Activated CD4-positive, alpha-beta T cell treated with anti-CD3 and anti-CD28 coated beads for 4 hours (primary cell): ENCODE data around the gene OSBPL6.

Experiments
- DNase-seq, 2 donors: peaks; one replicate each; pipeline ENCODE4 v3.0.0-alpha.2; 2020

OSBPL6 gene

DNA sequence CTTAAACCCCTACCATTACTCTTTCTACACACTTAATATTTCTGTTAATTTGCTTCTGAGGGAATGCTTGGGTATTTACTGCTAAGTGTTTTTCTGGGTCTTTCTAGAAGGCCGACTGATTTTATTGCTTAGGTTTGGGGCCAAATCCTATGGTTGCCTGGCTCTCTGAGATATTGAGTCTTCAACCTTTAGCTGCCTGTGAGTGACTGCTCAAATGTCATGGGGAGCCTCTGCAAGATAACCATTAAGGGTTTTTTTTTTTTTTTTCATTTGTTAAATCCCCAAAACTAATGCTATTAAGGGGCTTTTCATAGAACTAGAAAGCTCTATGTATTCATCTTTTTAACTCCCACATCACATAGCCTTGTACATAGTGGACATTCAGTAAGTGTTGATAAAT is 5.0 kb downstream of the OSBPL6 start:
- no peak for DNase-seq

DNA sequence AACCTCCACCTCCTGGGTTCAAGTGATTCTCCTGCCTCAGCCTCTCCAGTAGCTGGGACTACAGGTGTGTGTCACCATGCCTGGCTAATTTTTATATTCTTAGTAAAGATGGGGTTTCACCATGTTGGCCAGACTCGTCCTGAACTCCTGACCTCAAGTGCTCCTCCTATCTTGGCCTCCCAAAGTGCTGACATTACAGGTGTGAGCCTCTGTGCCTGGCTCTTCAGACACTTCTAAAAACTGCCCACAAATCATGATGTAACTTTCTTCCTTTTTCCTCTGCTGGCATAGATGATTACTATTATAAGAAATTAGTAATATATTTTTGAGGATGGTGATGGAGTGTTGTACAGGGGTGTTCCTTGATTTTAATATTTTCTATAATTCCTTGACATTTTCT is 6.0 kb downstream of the OSBPL6 start:
- no peak for DNase-seq

DNA sequence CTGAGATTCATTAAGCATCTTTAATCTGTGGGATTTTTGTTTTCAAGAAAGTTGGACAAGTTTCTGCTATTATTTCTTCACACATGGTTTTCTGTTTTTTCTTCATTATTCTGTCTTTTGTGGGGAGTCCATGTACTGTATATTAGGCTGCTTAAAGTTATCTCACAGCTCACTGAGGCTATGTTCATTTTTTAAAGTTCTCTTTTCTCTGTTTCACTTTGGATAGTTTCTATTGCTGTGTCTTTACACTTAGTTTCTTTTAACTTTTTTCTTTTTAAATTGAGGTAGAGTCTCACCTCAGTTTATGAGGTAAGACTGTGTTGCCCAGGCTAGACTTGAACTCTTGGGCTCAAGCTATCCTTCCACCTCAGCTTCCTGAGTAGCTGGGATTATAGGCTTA is 8.6 kb downstream of the OSBPL6 start:
- no peak for DNase-seq

DNA sequence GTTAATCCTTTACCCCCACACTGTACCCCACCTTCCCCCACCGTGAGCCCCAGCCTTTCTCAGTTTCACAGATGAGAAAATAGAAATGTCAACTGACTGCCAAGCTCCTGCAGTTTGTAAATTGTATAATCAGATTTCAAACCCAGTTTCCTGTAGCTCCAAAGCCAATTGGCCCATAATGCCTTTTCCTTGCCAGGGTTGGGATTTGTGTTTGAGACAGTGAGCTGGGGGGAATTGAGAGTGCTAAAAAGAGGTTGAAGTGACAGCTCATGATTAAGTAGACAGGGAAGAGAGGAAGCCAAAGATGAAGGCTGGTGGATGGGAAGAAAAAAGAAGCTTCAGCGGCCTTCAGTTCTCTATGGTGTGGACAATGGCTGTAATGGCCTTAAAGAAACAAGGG is 10.7 kb downstream of the OSBPL6 start:
- DNase-seq = no peak

DNA sequence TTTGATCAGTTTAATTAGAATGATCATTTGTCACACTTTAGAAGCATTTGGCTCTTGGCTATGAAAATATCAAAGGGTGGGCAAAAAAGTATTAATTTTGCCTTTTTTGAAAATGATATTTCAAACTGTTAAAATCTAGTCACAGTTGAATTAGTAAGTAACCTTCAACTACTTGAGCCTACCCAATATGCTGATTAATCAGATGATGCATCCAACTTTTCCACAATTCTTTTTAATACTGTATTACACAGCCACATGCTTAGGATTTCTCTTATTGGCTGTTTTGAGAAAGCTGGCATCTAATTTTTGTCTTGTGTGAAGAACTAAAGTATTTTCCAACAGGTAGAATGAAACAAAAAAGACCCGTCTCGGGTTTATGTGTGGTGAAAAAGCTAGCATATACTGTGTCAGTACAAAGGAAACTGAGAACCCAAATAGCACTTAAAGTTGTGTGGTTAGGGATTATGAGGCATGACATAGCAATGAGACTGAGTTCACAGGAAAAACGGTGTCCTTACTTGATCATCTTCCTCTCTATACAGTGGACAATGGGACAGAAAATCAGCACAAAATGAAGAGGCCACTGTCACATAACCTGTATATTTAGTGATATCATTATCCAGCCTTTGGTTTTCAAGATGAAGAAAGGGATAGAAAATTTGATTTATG is 11.7 kb downstream of the OSBPL6 start:
- no peak for DNase-seq

DNA sequence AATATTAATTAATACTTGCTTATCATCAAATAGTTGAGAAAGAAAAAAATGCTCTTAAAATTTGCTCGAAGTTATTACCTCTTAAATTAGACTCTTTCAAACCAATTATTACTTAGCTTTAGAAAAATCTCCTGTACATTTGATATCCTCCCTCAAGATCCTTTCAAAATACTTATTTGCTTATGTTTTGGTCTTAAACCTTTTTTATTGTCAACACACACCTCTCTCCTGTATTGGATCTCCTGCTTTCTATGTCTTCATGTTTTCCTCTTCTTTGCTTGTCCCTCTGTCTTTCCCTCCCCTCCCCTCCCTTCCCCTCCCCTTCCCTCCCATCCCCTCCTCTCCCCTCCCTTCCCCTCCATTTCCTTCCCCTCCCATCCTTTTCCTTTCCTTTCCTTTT is 14.0 kb downstream of the OSBPL6 start:
- DNase-seq = no peak

DNA sequence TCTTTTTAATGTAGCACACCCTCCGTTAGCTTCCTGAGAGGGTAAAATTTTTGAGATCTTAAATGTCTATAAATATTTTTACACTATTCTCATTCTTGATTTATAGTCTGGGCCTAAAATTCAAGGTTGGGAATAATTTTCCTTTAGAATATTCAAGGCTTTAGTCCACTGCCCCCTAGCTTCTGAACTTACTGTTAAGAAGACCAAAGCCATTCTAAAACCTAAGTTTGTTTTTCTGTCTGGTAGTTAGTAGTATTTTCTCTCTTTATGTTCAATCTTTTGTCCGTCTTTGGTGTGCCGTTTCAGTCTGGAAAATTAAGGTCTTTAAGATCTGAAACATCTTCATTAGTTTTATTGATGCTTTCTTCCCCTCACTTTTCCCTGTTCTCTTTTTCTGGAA is 14.5 kb downstream of the OSBPL6 start:
- no peak for DNase-seq

DNA sequence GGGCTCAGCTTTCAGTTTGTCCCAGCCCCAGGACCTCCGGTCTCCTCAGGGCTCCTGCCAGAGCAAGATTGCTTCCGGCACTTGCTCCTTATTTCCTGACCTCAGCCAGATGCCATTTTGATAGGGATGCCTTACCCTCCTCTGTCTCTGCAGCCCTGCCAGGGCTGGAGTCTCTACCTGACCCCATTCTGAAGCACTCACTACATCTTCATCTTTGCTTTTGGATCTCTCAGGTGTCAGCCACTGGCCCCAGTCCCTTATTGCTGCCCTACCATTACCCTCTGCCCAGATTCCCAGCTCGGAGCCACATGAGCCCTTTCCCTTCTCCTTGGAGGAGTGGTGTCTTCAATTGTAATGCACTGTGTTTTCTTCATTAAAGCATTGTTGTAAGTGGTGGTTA is 17.1 kb downstream of the OSBPL6 start:
- DNase-seq = no peak

DNA sequence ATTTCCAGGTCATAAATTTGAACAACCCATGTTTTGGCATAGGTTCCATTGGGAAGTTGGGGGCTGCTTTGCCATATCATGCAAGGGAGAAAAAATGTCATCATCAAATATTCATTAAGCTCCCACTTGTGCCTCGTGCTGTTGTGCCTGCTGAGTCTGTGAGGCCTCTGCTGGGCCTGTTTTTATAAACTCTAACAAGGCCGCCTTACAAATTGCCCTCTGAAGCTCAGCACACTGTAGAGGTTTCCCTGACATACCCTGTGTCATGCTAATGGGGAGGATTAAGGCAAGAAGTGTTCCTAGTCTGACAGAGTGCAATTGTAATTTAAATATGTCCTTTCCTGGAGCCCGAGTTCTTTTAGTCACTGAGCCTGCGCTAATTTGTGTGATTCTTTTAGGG is 17.6 kb downstream of the OSBPL6 start:
- DNase-seq = no peak

DNA sequence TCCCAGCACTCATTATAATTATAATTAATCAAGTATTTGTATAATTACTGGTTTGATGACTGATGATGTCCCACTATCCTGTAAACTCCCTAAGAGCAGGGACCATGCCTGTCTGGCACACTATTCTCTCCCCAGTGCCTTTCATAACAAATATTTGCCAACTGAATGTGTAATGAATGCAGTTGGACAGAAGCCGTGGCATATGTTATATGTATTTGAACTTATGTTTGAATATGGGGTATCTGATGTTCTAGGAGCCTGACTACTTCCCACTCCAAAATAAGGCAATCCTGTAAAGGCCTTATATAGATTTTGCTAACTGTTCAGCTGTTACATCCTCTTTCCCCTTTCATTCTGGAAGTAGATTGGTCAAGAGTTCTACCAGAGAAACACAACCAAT is 19.7 kb downstream of the OSBPL6 start:
- DNase-seq = no peak

DNA sequence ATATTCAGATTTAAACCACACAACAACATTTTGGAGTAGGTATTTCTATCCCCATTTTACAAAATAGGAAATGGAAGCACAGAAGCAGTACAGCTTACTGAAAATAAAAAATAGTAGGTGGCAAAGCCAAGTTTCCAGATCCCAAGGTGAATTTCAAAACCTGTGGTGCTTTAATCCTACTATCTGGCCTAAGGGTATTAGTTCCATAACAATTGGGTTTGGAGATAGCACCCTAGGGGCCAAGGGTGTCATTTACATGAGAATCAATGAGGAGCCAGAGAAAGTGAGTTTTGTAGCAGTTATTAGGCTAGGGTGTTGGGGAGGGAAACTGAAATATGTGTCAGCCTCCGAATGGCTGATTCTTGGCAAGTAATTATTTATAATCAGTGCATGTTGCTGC is 24.9 kb downstream of the OSBPL6 start:
- DNase-seq = no peak

DNA sequence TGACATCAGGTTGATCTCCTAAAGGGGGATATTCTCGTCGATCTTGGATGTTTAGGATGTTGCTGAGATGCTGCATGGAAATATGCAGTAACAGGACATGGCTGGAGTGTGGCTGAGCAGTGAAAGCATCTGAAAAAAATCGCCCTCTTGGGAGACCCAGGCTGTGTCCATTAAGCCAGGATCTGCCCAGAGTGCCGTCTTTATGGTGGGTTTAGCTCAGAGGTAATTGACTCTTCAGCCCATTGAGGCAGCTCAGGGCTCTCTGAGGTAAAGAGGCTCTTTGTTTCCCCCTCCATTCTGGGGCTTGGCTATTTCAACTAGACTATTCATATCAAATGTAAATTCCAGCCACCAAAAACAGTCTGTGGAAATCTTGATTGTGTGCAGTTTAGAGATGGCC is 26.5 kb downstream of the OSBPL6 start:
- DNase-seq = no peak

DNA sequence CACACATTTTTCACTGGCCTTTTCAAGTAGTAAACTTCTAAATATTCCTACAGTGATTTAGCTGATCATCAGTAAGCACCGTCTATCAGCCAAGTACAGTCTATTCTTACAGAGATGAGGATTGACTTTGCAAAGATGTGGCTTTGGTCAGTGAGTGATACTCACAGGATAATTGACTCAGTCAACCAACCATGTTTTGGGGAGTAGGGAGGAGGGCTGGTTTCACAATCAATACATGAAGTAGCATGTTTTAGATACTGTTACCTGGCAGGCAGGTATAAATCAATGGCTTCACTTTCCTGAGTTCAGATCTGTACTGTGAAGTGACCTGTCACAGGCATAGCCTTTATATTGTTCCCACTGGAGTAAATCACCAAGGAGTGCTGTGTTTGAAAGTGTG is 27.2 kb downstream of the OSBPL6 start:
- DNase-seq = no peak

DNA sequence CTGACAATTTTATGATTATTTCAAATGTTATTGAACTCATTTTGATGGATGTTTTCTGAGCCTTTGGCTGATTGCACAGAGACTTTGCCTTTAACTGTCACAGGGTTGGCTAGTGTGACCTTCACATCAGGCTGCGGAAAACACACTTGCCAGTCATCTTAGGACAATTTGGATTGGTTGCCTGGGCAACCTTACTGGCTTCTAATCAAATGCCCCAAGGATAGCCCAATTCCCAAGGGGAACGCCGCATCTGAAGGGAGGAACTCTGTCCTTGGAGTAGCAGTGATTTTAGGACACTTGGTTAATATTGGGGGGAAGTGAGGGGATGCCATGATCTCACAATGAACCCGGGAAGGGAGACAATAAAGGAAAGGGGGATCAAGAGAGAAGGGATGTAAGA is 29.5 kb downstream of the OSBPL6 start:
- DNase-seq = no peak

DNA sequence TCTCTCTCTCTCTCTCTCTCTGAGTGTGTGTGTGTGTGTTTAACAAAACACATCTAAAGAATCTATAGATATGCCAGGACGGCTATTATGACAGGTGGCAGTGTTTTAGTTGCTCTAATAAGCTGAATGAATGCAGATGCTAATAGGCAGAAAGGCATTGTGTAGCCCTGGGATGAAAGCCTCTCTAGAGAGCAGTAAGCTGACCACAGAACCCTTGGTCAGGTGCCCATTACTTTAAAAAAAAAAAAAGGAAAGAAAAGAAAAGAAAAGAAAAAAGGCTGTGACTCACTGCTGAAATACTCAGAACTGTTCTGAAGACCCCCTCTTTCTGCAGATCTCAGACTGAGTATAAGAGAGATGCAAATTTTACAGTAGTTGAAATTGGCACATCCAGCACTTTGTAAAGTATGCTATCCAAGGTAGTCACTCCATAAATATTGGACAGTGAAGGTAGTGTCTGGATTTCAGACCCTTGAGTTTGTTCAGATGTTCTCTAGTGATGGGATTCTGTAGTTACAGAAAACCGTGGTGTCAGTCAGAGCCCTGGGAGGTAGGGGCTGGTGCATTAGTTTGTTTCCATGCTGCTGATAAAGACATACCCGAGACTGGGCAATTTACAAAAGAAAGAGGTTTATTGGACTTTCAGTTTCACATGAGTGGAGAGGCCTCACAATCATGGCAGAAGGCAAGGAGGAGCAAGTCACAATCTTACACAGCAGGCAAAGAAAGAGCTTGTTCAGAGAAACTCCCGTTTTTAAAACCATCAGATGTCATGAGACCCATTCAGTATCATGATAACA is 30.9 kb downstream of the OSBPL6 start:
- DNase-seq = no peak

DNA sequence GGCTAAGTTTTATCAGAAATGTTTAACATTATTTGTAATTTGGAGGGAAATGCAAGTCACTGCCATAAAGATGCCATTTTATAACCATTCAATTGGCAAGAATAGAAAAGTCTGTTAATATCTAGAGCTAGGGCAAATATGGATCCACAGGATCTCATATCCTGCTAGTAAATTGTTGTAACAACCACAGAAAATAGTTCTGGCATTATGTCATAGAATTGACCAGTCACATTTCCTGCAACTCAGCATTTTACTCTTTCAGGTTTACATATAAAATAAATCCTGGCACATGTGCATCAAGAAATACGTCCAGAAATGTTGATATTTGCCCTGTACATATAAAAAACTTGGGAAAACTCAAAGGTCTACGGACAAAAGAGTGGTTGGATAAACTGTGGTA is 32.9 kb downstream of the OSBPL6 start:
- no peak for DNase-seq

DNA sequence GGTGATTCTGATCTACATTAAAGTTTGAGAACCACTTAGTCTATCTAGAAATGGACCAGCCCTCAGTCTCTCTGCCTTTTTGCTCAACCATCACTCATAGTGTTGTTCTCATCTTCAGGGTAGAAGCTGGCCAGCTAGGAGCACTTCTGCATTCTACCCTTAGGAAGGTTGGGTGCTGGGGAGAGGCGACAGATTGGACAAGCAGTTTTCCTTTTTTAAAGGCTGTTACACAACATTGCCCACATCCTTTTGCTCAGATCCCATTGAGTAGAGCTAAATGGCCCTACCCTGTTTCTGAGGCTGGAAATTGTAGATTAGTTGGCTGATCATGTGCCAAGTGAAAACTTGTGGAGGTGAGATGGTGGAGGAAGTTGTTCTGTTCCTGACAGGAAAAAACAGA is 35.6 kb downstream of the OSBPL6 start:
- DNase-seq = no peak

DNA sequence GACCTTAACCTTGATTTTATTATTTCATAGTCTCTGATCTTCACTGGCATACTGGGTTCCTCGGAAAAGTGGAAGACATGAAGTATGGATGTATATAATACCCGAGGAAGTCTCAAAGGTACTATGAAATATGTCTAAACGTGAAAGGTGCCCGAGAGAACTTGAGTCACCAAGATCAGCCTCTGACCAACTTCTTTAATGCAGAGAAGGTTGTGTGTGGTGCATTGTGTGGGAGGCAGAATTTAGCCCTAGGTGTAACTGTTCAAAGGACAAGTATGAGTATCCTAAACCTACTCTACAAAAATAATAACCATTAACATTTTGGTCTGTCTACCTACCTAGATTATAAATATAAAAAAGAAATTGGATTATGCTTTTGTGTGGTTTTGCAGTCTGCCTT is 36.1 kb downstream of the OSBPL6 start:
- no peak for DNase-seq

DNA sequence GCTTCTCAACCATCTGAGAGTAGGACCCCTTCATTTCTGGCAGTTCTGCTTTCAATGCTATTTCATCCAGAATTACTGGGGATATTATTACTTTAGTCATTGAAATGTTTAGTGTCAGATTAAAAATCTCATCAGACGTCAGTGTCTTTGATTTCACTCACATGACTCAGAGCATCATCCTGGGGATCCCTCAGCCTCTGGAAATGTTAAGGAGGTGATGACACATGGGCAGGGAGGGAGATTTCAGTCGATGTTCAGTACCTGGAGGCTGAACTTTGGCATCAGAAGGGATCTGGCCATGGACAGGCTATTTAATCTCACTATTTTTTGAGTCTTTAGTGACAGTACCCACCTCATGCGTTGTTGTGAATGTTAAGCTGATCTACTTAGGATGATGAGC is 39.1 kb downstream of the OSBPL6 start:
- DNase-seq = no peak

DNA sequence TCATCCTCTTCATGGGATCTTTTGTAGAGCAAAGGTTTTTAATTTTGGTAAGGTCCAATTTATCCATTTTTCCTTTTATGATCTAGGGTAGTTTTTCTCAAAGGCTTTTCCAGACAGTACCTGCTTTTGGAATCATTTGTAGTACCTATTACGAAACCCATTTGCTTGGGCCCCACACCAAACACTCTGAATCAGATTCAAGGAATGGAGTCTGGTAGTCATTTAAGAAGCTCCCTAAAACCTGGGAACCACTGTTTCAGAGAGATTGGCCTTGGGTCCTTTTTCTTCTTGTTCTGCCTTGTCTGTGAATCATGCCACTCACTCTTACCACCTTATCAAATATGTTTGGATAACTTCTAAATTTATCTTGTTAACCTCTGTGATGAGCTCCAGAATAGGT is 40.3 kb downstream of the OSBPL6 start:
- DNase-seq = no peak

DNA sequence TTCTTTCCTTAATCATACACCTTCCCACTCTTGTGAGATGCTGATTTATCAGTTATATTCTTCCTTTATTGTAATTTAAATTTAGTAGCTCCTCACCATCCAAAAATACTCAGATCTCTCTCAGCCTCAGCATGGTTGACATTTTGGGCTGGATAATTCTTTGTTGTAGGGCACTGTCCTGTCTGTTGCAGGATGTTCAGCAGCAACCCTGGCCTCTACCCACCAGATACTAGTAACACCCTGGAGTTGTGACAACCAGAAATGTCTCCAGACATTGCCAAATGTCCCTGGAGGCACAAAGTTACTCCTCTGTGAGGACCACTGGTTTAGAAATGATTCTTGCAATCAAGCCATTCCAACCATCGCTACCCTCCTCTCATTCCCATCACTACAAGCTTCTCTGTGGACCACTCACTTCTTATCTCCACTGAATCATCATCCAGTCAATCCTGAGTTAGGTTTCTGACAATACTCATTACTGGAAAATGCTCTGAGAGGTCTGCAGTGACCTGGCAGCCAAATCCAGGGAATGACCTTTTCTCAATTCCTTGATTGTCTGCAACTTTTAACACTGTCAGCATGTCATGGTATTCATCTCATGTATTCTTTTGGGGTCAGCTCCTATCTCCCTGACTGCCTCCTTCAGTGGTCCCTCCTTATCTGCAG is 43.3 kb downstream of the OSBPL6 start:
- no peak for DNase-seq

DNA sequence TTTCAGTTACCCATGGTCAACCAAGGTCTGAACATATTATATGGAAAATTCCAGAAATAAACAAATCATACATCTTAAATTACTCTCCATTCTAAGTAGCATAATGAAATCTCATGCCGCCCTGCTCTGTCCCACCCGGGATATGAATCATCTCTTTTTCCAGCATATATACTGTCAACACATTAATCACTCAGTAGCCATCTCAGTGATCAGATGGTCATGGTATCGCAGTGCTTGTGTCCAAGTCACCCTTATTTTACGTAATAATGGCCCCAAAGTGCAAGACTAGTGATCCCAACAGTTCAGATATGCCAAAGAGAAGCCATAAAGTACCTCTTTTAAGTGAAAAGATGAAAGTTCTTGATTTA is 43.8 kb downstream of the OSBPL6 start:
- no peak for DNase-seq

DNA sequence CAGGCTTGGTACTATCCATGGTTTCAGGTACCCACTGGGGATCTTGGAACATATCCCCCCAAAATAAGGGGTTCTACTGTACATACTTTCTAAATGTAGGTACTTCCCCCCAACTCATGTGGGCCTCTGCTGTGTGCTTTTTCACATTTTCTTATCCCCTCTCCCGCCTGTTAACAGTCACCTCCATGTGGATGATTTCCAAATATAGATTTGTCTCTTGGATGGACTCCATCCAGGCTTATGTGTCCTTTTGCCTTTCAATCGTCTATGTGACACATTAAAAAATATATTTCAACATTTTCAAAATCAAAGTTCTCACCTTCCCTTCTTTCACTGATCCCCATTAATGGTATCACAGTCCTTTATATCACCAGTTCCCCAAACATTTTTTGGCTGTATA is 44.4 kb downstream of the OSBPL6 start:
- DNase-seq = no peak

DNA sequence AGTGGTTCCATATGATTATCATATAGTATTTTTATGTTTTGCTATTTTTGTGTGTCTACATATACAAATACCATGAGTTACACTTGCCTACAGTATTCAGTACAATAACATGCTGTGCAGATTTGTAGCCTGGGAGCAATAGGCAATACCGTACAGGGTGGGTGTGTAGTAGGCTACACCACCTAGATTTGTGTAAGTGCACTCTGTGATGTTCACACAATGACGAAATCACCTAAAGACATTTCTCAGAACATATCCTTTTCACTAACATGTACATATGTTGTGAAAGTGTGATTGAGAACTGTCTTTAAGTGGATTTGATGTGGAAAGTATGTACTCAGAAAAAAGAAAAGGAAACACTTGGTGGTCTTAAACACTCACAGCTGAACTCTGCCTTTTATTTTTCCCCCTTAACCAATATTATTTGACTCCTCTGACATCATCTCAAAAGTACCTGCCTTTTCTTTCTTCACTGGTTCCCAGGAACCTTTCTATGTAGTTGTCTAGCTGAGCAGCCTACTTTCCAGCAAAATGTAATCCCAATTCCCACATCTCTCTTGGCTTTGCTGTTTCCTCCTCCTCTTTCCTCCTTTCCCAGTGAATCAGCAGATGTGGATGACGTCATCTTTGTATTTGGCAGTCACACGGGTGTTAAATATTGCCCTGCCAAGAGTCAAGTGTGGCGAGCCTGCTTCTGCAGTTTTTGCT is 47.7 kb downstream of the OSBPL6 start:
- no peak for DNase-seq
